Activated CD4-positive, CD25-positive, alpha-beta regulatory T cell treated with anti-CD3 and anti-CD28 coated beads, Interleukin-2, amount 50 U/mL, for 16 hours (primary cell): Measurements from ENCODE around the gene DIP2A.

ENCODE experiments used
- DNase-seq: peaks from one replicate; pipeline ENCODE4 v3.0.0-alpha.2; 2020; ENCODE audit warnings: low read depth, low spot score

The DIP2A gene

GRCh38 chr21:46585191-46585953, 126.7 kb downstream of the DIP2A start:
- DNase-seq: no peak

DNA sequence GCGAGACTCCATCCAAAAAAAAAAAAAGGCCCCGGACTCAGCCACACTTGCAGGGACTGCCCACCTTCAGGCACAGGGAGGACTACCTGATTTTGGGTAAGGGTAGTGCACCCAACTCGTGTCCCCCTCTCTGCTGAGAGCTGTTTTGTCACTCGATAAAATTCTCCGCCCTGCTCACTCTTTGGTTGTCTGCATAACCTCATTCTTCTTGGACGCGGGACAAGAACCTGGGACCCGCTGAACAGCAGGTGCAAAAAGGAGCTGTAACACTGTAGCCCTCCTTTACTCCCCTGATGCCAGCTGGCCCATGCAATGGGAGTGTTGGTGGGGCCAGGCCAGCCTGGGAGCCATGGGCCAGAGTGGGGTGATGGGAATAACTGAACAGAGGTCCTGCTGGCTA, 135.6 kb downstream of the DIP2A start:
- DNase-seq: no peak

- DNase-seq: no peak
Measured at GRCh38 chr21:46596201-46596600, 137.5 kb downstream of the DIP2A start.

DNA sequence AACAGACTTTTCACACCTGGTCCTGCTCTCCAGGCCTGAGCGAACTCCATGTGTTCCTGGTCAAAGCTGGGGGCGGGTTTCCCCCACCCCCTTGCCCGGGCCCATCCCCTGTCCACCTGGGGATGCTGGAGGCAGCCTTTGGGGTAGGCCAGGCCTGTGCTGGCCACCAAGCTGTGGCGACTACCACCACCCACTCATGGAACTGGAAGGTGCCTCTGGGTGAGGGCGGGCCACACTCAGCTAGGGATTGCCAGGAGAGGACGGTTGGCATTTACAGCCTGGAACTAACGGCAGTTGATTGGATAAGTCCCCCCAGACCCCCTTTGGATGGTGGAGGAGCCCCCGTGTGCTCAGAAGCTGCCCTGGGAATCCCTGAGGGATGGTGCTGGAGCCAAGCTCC, 138.3 kb downstream of the DIP2A start:
- no peak for DNase-seq

GRCh38 chr21:46597896-46598343, 139.2 kb downstream of the DIP2A start:
- no peak for DNase-seq

- no peak for DNase-seq
Measured at GRCh38 chr21:46598581-46599572, 140.2 kb downstream of the DIP2A start.

DNA sequence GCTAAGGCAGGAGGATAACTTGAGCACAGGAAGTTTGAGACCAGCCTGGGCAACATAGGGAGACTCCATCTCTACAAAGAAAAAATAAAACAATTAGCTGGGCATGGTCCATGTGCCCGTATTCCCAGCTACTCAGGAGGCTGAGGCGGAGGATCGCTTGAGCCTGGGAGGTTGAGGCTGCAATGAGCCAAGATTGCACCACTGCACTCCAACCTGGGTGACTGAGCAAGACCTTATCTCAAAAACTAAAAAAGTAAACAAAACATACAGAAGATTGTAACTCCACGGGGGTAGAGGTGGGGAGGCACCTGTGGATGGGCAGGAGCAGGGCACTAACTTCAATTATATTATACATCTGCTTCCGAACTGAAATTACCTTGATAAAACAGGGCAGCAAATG, 141.6 kb downstream of the DIP2A start:
- no peak for DNase-seq

- no peak for DNase-seq
Measured at GRCh38 chr21:46600978-46601377, 142.3 kb downstream of the DIP2A start.

- DNase-seq: no peak
Measured at GRCh38 chr21:46603228-46603627, 144.5 kb downstream of the DIP2A start.

- DNase-seq: no peak
Measured at GRCh38 chr21:46604329-46604974, 145.8 kb downstream of the DIP2A start.

GRCh38 chr21:46604975-46605766, 146.5 kb downstream of the DIP2A start, which contains the start of gene S100B:
Gene S100B, minus strand, starts transcription at chr21:46605082. Its CDS starts 2,667 bp downstream, at chr21:46602415.
- no peak for DNase-seq

DNA sequence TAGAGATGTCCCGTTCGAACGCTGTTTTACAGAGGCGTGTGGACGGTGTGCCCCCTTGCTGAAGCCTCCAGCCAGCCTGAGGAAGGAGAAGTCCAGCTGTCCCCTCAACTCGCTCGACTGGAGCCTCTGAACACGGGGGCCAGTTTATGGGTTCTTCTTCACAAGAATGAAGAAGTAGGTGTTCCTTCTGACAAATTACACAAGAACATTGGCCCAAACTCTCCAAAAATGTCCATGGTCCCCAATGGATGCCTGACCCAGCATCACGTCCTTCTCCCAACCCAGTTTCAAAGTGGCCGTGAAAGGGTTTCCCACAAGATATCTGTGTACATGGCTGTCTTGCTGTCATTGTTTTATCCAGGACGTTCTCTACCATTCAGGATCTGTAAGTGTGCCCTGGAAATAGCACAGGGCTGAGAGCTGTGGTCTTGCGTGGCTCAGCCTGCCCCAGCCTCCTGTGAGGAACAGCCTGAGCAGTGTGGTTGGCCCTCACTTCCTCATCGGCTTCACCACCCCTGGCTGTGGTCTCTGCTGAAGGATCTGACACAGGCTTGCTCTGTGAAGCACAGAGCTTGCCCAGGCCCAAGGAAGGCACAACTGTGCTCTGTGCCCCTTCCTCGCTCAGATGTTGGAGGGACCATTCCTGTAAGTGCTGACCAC, 147.2 kb downstream of the DIP2A start:
- no peak for DNase-seq

- no peak for DNase-seq
Measured at GRCh38 chr21:46606427-46606813, 147.7 kb downstream of the DIP2A start.

DNA sequence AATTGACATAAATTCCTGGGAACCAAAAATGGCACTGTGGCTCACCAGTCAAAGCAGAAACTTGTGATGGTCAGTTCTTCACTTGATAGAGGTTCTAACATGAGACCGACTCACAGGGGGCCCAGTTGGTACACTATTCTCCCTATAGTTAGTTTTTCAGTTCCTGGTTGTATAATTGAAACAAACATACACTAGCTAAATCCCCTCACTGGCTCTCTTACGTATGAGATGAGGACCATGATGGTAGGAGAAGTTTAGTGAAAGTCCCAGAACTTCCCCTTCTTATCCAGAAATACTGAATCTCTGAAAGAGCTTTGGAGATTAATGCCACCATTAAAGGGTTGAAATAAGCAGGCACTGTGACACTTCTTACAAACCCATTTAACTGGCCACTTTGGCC, 148.9 kb downstream of the DIP2A start:
- no peak for DNase-seq

DNA sequence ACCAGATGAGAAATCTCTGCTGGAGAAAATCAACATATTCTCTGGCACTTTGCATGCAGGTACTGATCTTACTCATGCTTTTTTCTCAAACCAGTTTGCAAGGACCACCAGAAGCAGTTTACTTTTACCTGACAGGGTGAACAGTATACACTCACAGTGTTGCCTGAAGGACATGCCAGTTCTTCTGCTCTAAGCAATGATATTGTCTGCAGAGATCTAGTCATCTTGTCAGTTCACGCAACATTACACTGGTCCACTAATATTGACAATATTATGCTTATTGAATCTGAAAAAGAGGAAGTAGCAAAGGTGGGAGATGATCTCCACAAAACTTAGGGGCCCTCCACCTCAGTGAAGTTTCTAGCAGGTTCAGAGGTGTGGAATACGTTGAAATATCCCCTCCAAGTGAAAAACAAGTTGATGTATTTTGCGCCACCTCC, 150.0 kb downstream of the DIP2A start:
- no peak for DNase-seq

DNA sequence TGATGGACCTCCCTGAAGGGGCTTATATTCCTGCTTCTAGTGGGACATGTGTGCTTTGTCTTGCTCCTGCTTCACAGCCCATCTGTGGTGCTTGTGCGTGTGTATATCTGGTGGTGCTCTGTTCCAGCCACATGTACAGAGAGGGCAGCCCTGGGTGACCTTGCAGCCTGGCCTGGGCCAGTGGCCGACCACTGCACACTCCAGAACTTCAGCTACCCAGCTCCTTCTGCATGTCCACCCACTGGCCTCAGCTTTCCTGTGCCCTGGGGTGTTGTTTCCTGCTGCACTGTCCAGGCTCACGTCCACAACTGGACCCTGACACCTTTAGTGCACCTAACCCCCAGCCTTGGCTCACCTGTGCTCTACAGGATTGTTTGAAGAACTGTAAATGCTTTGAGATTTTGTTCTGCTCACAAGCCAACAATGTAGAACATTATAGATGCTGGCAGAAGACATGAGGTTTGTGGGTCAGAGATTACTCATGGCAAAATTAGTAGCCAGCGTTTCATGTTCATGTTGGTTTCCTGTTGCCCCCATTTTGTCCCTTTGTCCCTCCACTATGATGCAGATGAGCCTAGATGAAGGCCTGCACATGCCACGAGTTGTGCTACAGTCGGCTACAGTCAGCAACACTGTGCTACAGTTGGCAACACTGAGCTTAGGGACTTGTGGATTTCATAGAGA, 151.5 kb downstream of the DIP2A start:
- DNase-seq: no peak

DNA sequence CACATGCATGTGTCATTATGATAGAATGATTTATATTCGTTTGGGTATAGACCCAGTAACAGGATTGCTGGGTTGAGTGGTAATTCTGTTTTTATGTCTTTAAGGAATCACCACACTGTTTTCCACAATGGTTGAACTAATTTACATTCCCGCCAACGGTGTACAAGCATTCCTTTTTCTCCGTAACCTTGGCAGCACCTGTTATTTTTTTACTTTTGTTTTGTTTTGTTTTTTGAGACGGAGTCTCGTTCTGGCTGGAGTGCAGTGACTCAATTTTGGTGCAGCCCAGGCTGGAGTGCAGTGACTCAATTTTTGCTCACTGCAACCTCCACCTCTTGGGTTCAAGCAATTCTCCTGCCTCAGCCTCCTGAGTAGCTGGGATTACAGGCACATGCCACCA, 154.7 kb downstream of the DIP2A start:
- no peak for DNase-seq

- DNase-seq: no peak
Measured at GRCh38 chr21:46616050-46616449, 157.4 kb downstream of the DIP2A start.

DNA sequence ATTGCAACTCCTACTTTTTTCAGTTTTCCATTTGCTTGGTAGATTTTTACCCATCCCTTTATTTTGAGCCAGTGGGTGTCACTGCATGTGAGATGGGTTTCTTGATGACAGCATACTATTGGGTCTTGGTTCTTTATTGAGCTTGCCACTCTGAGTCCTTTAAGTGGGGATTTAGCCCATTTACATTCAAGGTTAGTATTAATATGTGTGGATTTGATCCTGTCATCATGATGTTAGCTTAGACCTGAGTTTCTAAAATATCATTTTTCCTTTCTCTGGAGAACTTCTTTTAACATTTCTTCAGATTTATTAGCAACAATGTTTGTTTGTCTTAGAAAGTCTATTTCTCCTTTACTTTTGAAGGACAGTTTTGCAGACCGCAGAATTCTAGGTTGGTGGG, 158.0 kb downstream of the DIP2A start:
- DNase-seq: no peak
